ENCODE data around the gene INSL6.
A peak's percentile ranks its signal among the peaks of the same experiment; 100 is the strongest.
"Not testable (repeated sequence)": the region's sequence is repeated elsewhere in the genome, so short reads cannot be mapped to it uniquely, and the experiment has no call there.

INSL6 gene, protein sequence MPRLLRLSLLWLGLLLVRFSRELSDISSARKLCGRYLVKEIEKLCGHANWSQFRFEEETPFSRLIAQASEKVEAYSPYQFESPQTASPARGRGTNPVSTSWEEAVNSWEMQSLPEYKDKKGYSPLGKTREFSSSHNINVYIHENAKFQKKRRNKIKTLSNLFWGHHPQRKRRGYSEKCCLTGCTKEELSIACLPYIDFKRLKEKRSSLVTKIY

DNA sequence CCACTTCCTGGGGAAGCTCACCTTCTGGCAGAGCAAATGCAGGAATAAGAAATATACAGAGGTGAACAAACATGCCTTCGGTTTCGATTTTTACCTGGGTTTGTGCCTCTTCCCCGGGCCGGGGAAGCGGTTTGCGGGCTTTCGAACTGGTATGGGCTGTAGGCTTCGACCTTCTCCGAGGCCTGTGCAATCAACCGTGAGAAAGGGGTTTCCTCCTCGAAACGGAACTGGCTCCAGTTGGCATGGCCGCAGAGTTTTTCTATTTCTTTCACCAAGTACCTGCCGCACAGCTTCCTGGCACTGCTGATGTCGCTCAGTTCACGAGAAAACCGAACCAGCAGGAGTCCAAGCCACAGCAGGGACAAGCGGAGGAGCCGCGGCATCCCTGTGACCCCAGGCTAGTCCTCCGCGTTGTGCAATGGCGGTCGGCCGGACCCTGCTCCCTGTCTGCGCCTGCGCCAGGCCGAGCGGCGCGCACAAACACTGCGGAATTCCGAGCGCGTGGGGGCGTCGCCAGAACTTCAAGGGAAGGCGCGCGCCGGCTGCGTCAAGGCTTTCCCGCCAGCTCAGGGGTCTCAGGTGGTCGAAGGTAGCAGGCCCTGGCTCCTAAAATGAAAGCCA, at the start of gene INSL6:
TSS of gene INSL6 (minus strand) at position 420 of the 621 bp plus-strand sequence. CDS start at position 383, 37 bp downstream.
- no peak for DNase-seq

DNA sequence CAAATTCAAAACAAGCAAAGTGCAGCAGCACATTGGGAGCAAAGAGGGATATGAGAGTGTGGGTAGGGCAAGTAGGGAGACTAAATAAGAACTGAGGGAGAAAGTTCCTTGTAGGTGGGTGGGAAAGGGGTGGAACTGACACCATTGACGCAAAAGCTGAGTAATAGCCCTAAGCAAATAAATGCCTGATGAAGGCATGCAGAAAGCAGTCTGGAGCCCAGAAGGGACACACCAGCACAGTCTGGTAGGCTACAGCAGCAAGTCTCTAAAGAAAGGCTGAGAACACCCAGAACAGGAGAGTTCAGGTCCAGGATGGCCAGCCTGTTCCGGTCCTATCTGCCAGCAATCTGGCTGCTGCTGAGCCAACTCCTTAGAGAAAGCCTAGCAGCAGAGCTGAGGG, 45.8 kb upstream of the INSL6 start, which contains the start of gene INSL4:
TSS of gene INSL4 (plus strand) at position 208 of the 400 bp plus-strand sequence. CDS start at position 313, 105 bp downstream.
- DNase-seq, result no peak

- no peak for DNase-seq
Measured at GRCh38 chr9:5230554-5230953, 45.1 kb upstream of the INSL6 start.

DNA sequence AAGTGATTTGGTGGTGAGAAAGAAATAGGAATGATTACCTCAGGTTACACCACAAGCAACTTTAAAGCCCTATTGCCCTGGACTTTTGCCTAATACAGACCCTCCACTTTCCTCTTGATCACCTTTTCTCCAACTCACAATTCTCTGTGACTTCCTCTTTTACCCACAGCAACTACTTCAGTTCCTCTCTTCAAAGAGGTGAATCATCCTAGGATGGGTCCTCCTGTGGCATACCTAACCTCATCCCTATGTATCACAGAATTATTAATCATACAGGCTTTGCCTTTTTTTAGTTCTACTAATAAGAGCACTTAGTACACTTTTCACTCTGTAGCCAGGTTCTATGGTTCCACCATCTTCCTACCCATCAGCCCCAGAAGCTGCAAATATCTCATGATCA, 19.6 kb upstream of the INSL6 start:
- DNase-seq, result no peak

DNA sequence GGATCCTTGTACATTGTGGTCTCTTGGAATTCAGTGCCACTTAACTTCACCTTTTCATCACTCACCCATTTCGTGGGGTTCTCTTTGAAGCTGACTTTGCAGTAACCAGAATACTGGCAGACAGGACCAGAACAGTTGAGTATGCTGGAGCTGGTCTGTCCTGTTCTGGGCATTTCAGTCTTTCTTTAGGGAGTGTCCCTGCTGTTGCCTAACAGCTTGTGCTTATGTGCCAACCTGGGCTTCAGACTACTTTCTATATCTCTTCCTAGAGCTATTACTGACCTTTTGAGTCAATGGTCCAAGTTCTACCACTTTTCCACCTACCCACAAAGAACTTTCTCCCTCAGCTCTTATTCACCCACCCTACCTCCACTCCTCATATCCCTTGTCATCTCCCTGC, 10.0 kb upstream of the INSL6 start:
- DNase-seq, result no peak

- no peak for DNase-seq
Measured at GRCh38 chr9:5193345-5193744, 7.9 kb upstream of the INSL6 start.

- no peak for DNase-seq
Measured at GRCh38 chr9:5191985-5192384, 6.5 kb upstream of the INSL6 start.

- DNase-seq, result no peak
Measured at GRCh38 chr9:5188060-5188984, 2.9 kb upstream of the INSL6 start.

GRCh38 chr9:5186416-5187169, 1.2 kb upstream of the INSL6 start:
- peak; percentile 28 for DNase-seq

- DNase-seq, result no peak
Measured at GRCh38 chr9:5184776-5185175, 663 bp downstream of the INSL6 start.

- not testable (repeated sequence) for DNase-seq
Measured at GRCh38 chr9:5180631-5181030, 4.8 kb downstream of the INSL6 start.

GRCh38 chr9:5178126-5178805, 7.2 kb downstream of the INSL6 start:
- DNase-seq, result no peak

GRCh38 chr9:5146241-5146640, 39.2 kb downstream of the INSL6 start:
- no peak for DNase-seq

- DNase-seq, result no peak
Measured at GRCh38 chr9:5144217-5144616, 41.2 kb downstream of the INSL6 start.

DNA sequence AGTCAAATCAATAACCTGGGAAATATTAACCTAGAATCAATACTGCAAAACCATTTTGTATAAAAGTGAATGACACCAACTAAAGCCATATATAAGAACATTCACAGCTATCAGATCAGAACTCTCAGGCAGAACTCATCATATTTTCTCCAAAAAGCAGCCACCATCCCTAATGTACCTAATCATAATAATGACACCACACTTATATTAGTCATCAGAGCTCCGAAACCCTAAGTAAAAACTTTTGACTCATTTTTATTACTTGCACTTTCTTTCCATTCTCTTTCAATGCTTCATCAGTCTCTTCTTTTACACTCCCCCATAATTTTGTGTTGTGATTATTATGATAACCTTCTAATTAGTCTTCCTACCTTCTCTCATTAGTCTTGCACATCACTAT, 45.3 kb downstream of the INSL6 start:
- DNase-seq, result no peak

DNA sequence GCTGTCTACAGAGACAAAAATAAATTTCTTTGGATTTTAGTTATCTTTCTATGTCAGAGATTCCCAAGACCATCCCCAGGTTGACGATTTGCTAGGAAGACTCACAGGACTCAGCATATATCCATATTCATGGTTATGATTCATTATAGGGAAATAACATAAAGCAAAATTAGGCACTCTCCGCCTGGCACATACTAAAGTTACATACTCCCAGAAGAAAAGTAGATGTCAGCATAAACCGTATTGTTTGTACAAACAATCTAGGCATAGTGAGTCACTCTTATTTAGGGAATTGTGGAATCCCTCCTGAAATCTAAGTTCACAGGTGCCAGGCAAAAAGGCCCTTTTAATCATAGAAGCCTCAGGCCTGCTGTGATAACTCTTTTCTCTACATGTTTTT, 62.9 kb downstream of the INSL6 start:
- DNase-seq, result no peak

DNA sequence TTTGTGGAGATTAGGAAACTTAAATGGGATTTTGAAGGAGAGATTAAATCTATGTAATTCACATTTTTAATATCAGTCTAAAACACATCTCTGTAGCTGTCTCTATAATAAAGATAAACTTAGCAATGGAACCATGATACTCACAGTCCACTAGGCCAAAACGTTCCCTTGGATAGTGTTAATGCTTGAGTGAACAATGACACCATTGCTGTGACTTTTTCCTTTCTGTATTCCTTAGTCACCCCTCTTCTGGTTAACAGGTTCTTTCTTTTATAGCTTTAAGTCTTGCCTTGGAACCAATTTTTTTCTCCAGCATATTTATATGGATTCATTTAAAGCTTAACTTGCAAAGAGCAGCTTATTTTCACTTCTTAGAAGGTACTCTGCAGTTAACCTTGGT, 63.3 kb downstream of the INSL6 start:
- DNase-seq, result no peak

GRCh38 chr9:5113994-5114748, 71.3 kb downstream of the INSL6 start:
- DNase-seq, result no peak

Data from DMS79 treated with DMSO at 0.1 percent for 48 hours (cell line).